Small intestine (tissue), 7 donors: ENCODE data around the gene RSKR. TPM values are rescaled to one million over a fixed set of nuclear protein-coding genes. Genes with fewer than 3 reads are reported as not detected.
A peak's percentile ranks its signal among the peaks of the same experiment; 100 is the strongest.
"Not testable (repeated sequence)": the region's sequence is repeated elsewhere in the genome, so short reads cannot be mapped to it uniquely, and the experiment has no call there.

Source experiments
- DNase-seq, 2 donors: peaks; one replicate each; pipeline versions ENCODE4 v3.0.0 to v3.0.0-alpha.2; 2013
- FAIRE-seq: peaks from 2 replicates; lab custom pipeline; 2012; peaks lifted over from hg19 to GRCh38; lab: Jason Lieb, UNC
- H3K27ac ChIP-seq, 3 donors: one replicate each; pipeline ENCODE4 v1.5.1; 2013; ENCODE audit warnings: low read length in 2 of 3, mild to moderate bottlenecking in 2 of 3, control low read depth in 1 of 3, inconsistent platforms in 1 of 3, low read depth in 1 of 3, moderate library complexity in 1 of 3
- H3K27me3 ChIP-seq, 3 donors: one replicate each; pipeline ENCODE4 v1.6.1; 2013; ENCODE audit warnings: low read length in 3 of 3, inconsistent platforms in 1 of 3; ENCODE audit not compliant: control insufficient read depth in 3 of 3, insufficient read depth in 3 of 3
- H3K36me3 ChIP-seq, 3 donors: one replicate each; pipeline ENCODE4 v1.6.1; 2013; ENCODE audit warnings: low read length in 3 of 3, inconsistent platforms in 1 of 3, low read depth in 1 of 3, mild to moderate bottlenecking in 1 of 3, moderate library complexity in 1 of 3; ENCODE audit not compliant: control insufficient read depth in 3 of 3, insufficient read depth in 2 of 3
- H3K4me1 ChIP-seq, 3 donors: one replicate each; pipeline ENCODE4 v1.6.1; 2013; ENCODE audit warnings: low read length in 2 of 3, inconsistent platforms in 1 of 3, low read depth in 1 of 3, mild to moderate bottlenecking in 1 of 3, moderate library complexity in 1 of 3; ENCODE audit not compliant: control insufficient read depth in 3 of 3, insufficient read depth in 2 of 3
- H3K4me3 ChIP-seq, 3 donors: one replicate each; pipeline ENCODE4 v1.5.1; 2013; ENCODE audit warnings: low read length in 3 of 3, control low read depth in 1 of 3, inconsistent platforms in 1 of 3, low read depth in 1 of 3, mild to moderate bottlenecking in 1 of 3, moderate library complexity in 1 of 3
- H3K9me3 ChIP-seq, 2 donors: one replicate each; pipeline ENCODE4 v1.6.1; 2013; ENCODE audit warnings: low read depth in 1 of 2, low read length in 1 of 2; ENCODE audit not compliant: control insufficient read depth in 2 of 2, insufficient read depth in 1 of 2
- WGBS, 3 donors: extraction: QIAGEN DNeasy Blood & Tissue Kit; methylation state at CpG; one replicate each; pipeline ENCODE4 v1.1.7; 2013; 5-methylcytosine and 5-hydroxymethylcytosine counted together
- polyA plus RNA-seq, 4 donors: library from polyadenylated mRNA; stranded (reverse) in 3 of 4; unstranded in 1 of 4; fragments of 200-250 nt in 3 of 4; fragments of 120-200 nt in 1 of 4; gene quantifications; one replicate each; pipeline versions ENCODE4 v1.2.1 to v1.2.3, GENCODE V29; 2013
- donor health status: healthy with polysubstance abuse.
- donor health status: control.
- donor health status: control.
- donor health status: Bipolar disorder and iron deficiency.
- donor health status: healthy.

RSKR gene
- polyA plus RNA-seq, 4 donors = 0.22 to 13.0 (median 1.9) TPM

GRCh38 chr17:28658342-28658741 is 44.4 kb upstream of the RSKR start:
- not testable (repeated sequence) for H3K9me3 ChIP-seq, DNase-seq, H3K4me1 ChIP-seq, H3K4me3 ChIP-seq, H3K27me3 ChIP-seq, H3K27ac ChIP-seq, FAIRE-seq
- H3K36me3 ChIP-seq = peaks cover 4 to 43% (median 4%) of the 10 kb centered on the region in 3 donors
- WGBS, 3 donors = 93 to 98% (median 93%) methylated on average over 5 of the region's 8 CpGs

- FAIRE-seq (no peak), DNase-seq (no peak)
- WGBS, 3 donors = 83 to 91% (median 89%) methylated on average over 5 of the region's 5 CpGs
- Histone ChIP-seq H3K36me3 (peaks cover 4 to 43% (median 7%) of the 10 kb centered on the region in 3 donors), H3K27ac (no peak overlapping the region), H3K27me3 (no peaks in the 10 kb centered on the region), H3K4me3 (no peak overlapping the region), H3K4me1 (peaks cover 0 to 4% (median 3%) of the 10 kb centered on the region in 3 donors), H3K9me3 (peaks cover 0 to 9% of the 10 kb centered on the region in 2 donors)
These were observed 43.8 kb upstream of the RSKR start for GRCh38 chr17:28657756-28658155.

GRCh38 chr17:28655160-28655559 is 41.2 kb upstream of the RSKR start:
- H3K27me3 ChIP-seq = no peaks in the 10 kb centered on the region
- no peak overlapping the region for H3K4me3 ChIP-seq
- no peak overlapping the region for H3K27ac ChIP-seq
- peaks cover 7 to 58% (median 7%) of the 10 kb centered on the region in 3 donors for H3K36me3 ChIP-seq
- no peak for DNase-seq
- peaks cover 0 to 9% of the 10 kb centered on the region in 2 donors for H3K9me3 ChIP-seq
- 94 to 99% (median 98%) methylated on average over 5 of the region's 5 CpGs for WGBS, 3 donors
- FAIRE-seq = no peak
- H3K4me1 ChIP-seq = no peaks in the 10 kb centered on the region

GRCh38 chr17:28648698-28649097 is 34.7 kb upstream of the RSKR start:
- H3K4me1 ChIP-seq = peaks cover 0 to 18% (median 2%) of the 10 kb centered on the region in 3 donors
- WGBS, 3 donors = 87 to 95% (median 93%) methylated on average over 2 of the region's 2 CpGs
- no peak overlapping the region for H3K4me3 ChIP-seq
- no peaks in the 10 kb centered on the region for H3K27me3 ChIP-seq
- FAIRE-seq (no peak), DNase-seq (no peak)
- H3K9me3 ChIP-seq = no peaks in the 10 kb centered on the region
- H3K36me3 ChIP-seq = peaks cover 3 to 29% (median 4%) of the 10 kb centered on the region in 3 donors
- H3K27ac ChIP-seq = no peak overlapping the region

- H3K36me3 ChIP-seq = peaks cover 7 to 35% (median 8%) of the 10 kb centered on the region in 3 donors
- peak overlapping the region in 1 of 3 donors; percentile 1 for H3K4me3 ChIP-seq
- peaks cover 2 to 26% (median 7%) of the 10 kb centered on the region in 3 donors for H3K4me1 ChIP-seq
- no peaks in the 10 kb centered on the region for H3K27me3 ChIP-seq
- FAIRE-seq (no peak), DNase-seq (peak; percentile 64 to 68)
- no peaks in the 10 kb centered on the region for H3K9me3 ChIP-seq
- H3K27ac ChIP-seq = peak overlapping the region; percentile 85 to 96 (median 94)
- 23 to 45% (median 35%) methylated on average over 12 of the region's 12 CpGs for WGBS, 3 donors
These were observed 32.2 kb upstream of the RSKR start for GRCh38 chr17:28646039-28646754.

GRCh38 chr17:28645576-28645939 is 31.6 kb upstream of the RSKR start:
- no peak for FAIRE-seq
- peaks cover 5 to 34% (median 11%) of the 10 kb centered on the region in 3 donors for H3K36me3 ChIP-seq
- H3K27ac ChIP-seq = peak overlapping the region; percentile 85 to 96 (median 94)
- peak; percentile 23 to 42 for DNase-seq
- peaks cover 2 to 26% (median 7%) of the 10 kb centered on the region in 3 donors for H3K4me1 ChIP-seq
- H3K9me3 ChIP-seq = no peaks in the 10 kb centered on the region
- H3K27me3 ChIP-seq = no peaks in the 10 kb centered on the region
- peak overlapping the region; percentile 53 to 81 (median 70) for H3K4me3 ChIP-seq
- 8 to 21% (median 15%) methylated on average over 8 of the region's 8 CpGs for WGBS, 3 donors

GRCh38 chr17:28644787-28645575 is 31.0 kb upstream of the RSKR start, which contains the start of gene BLTP2:
BLTP2 (minus strand) TSS chr17:28645158; CDS start chr17:28645056, 102 bp downstream.
- Histone ChIP-seq H3K27ac (peak within 1 kb of the TSS; percentile 85 to 96 (median 94)), H3K4me3 (peak within 1 kb of the TSS; percentile 70 to 96 (median 82)), H3K36me3 (peaks cover 5 to 34% (median 11%) of the 10 kb centered on the region in 3 donors), H3K9me3 (no peaks in the 10 kb centered on the region), H3K4me1 (peaks cover 2 to 26% (median 7%) of the 10 kb centered on the region in 3 donors), H3K27me3 (no peaks in the 10 kb centered on the region)
- 0 to 1% (median 1%) methylated on average over 61 to 89 of the region's 89 CpGs for WGBS, 3 donors
- DNase-seq = peak; percentile 97 to 98
- no peak for FAIRE-seq
